Peyer's patch (tissue), 4 donors: ENCODE results near the gene AIG1. TPM values are rescaled to one million over a fixed set of nuclear protein-coding genes. Genes with fewer than 3 reads are reported as not detected.

Source experiments
- DNase-seq, 3 donors: peaks; one replicate each; pipeline ENCODE4 v3.0.0-alpha.2; 2017 to 2019
- H3K27ac ChIP-seq, 4 donors: fragments of 200-600 bp; sonication (generic); one replicate each; pipeline ENCODE4 v1.5.1; 2016 to 2019
- H3K27me3 ChIP-seq, 2 donors: fragments of 200-600 bp; sonication (generic); one replicate each; pipeline ENCODE4 v1.5.1; 2019
- H3K36me3 ChIP-seq, 3 donors: fragments of 200-600 bp; sonication (generic); one replicate each; pipeline ENCODE4 v1.5.1; 2016 to 2019
- H3K4me1 ChIP-seq, 4 donors: fragments of 200-600 bp; sonication (generic); one replicate each; pipeline ENCODE4 v1.5.1; 2016 to 2019
- H3K4me3 ChIP-seq, 4 donors: fragments of 200-600 bp; sonication (generic); 1 replicate in 3 of 4; 2 replicates in 1 of 4; pipeline ENCODE4 v1.5.1; 2016 to 2019; ENCODE audit warnings: mild to moderate bottlenecking in 1 of 4
- H3K9me3 ChIP-seq, 4 donors: fragments of 200-600 bp; sonication (generic); one replicate each; pipeline ENCODE4 v1.5.1; 2016 to 2019; ENCODE audit warnings: mild to moderate bottlenecking in 1 of 4
- CTCF ChIP-seq, 6 experiments: fragments of 450-650 bp in 4 of 6; fragments of 200-600 bp in 2 of 6; sonication (generic) in 1 of 6; IDR thresholded peaks; one replicate each; pipeline ENCODE4 v1.5.1; 2017 to 2019; ENCODE audit warnings: antibody characterized with exemption in 6 of 6, mild to moderate bottlenecking in 3 of 6, moderate library complexity in 1 of 6
- POLR2A ChIP-seq, 2 donors: fragments of 450-650 bp; IDR thresholded peaks; one replicate each; pipeline ENCODE4 v1.5.1; 2017; ENCODE audit warnings: antibody characterized with exemption in 2 of 2, mild to moderate bottlenecking in 2 of 2, moderate library complexity in 2 of 2
- total RNA-seq, 4 donors: library from RNA; depleted of rRNA; stranded (reverse); fragments of >200 nt; gene quantifications; one replicate each; pipeline ENCODE4 v1.1.0, GENCODE V29; 2016

Gene AIG1
- total RNA-seq, 4 donors from 2014 or later: 9.1 to 133 (median 84.9) TPM

- Histone ChIP-seq H3K4me1 (no peaks in the 10 kb centered on the region), H3K36me3 (no peaks in the 10 kb centered on the region), H3K9me3 (no peaks in the 10 kb centered on the region), H3K27ac (no peak overlapping the region), H3K4me3 (no peak overlapping the region), H3K27me3 (no peaks in the 10 kb centered on the region)
- DNase-seq: no peak
- TF ChIP-seq POLR2A (IDR thresholded peaks at IDR 0.05): no peak
- no peak for TF ChIP-seq CTCF (IDR thresholded peaks at IDR 0.05)
Measured at GRCh38 chr6:143276436-143276835, 215.7 kb downstream of the AIG1 start.

- H3K36me3 ChIP-seq: no peaks in the 10 kb centered on the region
- H3K4me1 ChIP-seq: no peaks in the 10 kb centered on the region
- H3K4me3 ChIP-seq: no peak overlapping the region
- TF ChIP-seq CTCF (IDR thresholded peaks at IDR 0.05) (peak in 4 of 6 experiments; percentile 12 to 56 (median 48)), POLR2A (IDR thresholded peaks at IDR 0.05) (no peak)
- no peak overlapping the region for H3K27ac ChIP-seq
- peak in 1 of 3 donors; percentile 51 for DNase-seq
- H3K9me3 ChIP-seq: no peaks in the 10 kb centered on the region
- H3K27me3 ChIP-seq: no peaks in the 10 kb centered on the region
Measured at GRCh38 chr6:143279385-143279784, 218.7 kb downstream of the AIG1 start.

DNA sequence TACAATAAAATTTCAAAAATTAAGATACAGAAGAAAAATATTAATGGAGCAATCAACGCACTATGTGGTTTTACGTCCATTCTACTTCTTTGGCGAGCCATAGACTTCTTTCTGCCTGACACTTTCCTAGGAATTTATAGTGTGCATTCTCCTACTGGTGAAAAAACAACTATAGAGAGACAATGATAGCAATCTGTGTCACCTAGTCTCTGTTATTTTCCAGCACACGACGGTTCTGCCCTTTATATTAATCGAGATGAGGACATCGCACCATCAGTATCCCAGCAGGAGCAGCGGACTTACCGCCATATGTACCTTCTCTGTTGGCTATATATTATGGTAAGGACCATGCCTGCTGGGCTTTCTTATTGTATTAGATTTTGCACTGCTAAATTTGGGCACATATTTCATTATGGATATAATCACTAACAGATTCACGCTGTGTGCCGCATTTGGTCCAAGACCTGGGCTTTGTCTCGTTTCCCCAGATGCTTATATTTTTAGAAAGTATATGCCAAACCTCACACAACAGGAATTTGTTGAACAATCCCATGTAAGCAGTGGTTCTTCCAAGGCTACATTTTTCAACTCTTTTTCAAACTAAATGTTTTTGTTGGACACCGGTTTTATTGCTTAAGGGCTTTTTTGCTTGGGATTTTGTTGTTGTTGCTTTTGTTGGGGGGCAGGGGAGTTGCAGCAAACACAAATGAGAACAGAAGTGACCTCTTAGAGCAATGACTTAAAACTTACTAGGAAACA, 223.4 kb downstream of the AIG1 start:
- Histone ChIP-seq H3K9me3 (no peaks in the 10 kb centered on the region), H3K4me1 (no peaks in the 10 kb centered on the region), H3K27me3 (no peaks in the 10 kb centered on the region), H3K27ac (no peak overlapping the region), H3K4me3 (no peak overlapping the region), H3K36me3 (no peaks in the 10 kb centered on the region)
- DNase-seq: no peak
- no peak for TF ChIP-seq CTCF (IDR thresholded peaks at IDR 0.05)
- TF ChIP-seq POLR2A (IDR thresholded peaks at IDR 0.05): no peak

DNA sequence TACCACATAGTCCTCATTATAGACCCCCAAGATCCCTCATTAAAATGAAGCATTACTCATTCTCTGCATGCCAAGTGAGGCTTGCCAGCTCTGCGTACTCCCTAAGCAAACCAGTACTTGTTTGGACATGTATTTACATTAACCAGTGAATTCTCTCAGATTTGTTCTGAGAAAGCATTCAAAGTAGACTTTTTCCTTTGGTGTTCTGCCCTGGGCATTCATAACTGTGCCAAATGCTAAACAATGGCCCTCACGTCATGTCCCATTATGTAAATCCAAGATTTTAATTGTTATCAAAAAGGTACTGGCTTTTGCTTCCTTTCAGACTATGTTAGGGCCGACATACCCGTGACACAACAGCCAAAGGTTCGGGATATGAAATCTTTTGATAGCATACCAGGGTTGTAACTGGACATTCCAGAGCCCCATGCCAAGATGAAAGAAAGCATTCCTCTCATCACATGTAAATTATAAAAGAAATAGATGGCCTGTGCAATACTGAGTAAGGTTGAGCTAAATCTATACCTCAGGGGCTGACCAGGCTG, 225.6 kb downstream of the AIG1 start:
- H3K27me3 ChIP-seq: no peaks in the 10 kb centered on the region
- H3K36me3 ChIP-seq: no peaks in the 10 kb centered on the region
- no peak overlapping the region for H3K4me3 ChIP-seq
- H3K27ac ChIP-seq: no peak overlapping the region
- no peaks in the 10 kb centered on the region for H3K9me3 ChIP-seq
- TF ChIP-seq POLR2A (IDR thresholded peaks at IDR 0.05) (no peak), CTCF (IDR thresholded peaks at IDR 0.05) (no peak)
- no peak for DNase-seq
- no peaks in the 10 kb centered on the region for H3K4me1 ChIP-seq

DNA sequence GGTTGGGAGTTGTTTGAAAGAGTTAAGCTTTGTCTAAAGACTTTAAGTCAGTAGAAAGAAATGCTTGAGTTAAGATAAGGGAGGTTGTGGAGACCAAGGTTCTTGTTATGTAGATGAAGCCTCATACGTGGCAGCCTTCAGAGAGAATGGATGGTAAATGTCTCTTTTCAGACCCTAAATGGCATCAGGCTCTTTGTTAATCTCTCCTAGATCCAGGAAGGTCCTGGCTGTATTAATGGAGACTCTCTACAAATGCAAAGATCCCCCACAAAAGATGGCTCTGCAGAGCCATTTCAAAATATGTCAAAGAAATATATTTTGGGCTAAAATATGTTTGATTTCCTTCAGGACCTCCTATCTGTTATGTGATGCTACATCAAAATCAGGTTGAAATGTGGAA, 228.2 kb downstream of the AIG1 start:
- H3K4me1 ChIP-seq: no peaks in the 10 kb centered on the region
- no peak overlapping the region for H3K4me3 ChIP-seq
- TF ChIP-seq POLR2A (IDR thresholded peaks at IDR 0.05): no peak
- no peak for TF ChIP-seq CTCF (IDR thresholded peaks at IDR 0.05)
- no peaks in the 10 kb centered on the region for H3K9me3 ChIP-seq
- DNase-seq: no peak
- no peak overlapping the region for H3K27ac ChIP-seq
- no peaks in the 10 kb centered on the region for H3K27me3 ChIP-seq
- H3K36me3 ChIP-seq: no peaks in the 10 kb centered on the region
